BJ (cell line): ENCODE measurements around the gene GAB1. TPM values are rescaled to one million over a fixed set of nuclear protein-coding genes. Genes with fewer than 3 reads are reported as not detected.

ENCODE experiments used
- CTCF ChIA-PET: fragments of 350-600 bp; formaldehyde crosslinking; extraction: SDS; loops from one replicate; lab custom pipeline; 2021; ENCODE audit warnings: antibody characterized with exemption, inconsistent platforms; lab: Yijun Ruan, JAX
- POLR2A ChIA-PET: fragments of 300-600 bp; sonication (Branson Sonifier 250); formaldehyde crosslinking; extraction: SDS; loops from one replicate; lab custom pipeline; 2021; ENCODE audit warnings: antibody characterized with exemption; lab: Charles Lee
- DNase-seq: peaks from one replicate; pipeline ENCODE4 v3.0.0-alpha.2; 2011; ENCODE audit warnings: low read depth
- H3K27me3 ChIP-seq: 2 replicates; pipeline ENCODE4 v1.6.0; 2011; ENCODE audit warnings: low read length; ENCODE audit not compliant: control insufficient read depth, insufficient read depth
- H3K36me3 ChIP-seq: 2 replicates; pipeline ENCODE4 v1.5.1; 2011; ENCODE audit warnings: low read length; ENCODE audit not compliant: control insufficient read depth, insufficient read depth
- H3K4me3 ChIP-seq: 2 replicates; pipeline ENCODE4 v1.5.1; 2011; ENCODE audit warnings: low read depth, mild to moderate bottlenecking, control low read depth, low read length
- polyA plus RNA-seq: library from polyadenylated mRNA; depleted of rRNA; stranded (reverse); fragments of >200 nt; gene quantifications from 2 replicates; pipeline ENCODE4 v1.2.3, GENCODE V29; 2011
- TF ChIP-seq, protein P1 (sequence below): IDR thresholded peaks from 2 replicates; pipeline ENCODE4 v1.5.1; 2011; ENCODE audit warnings: low read depth, mild to moderate bottlenecking, control low read depth, inconsistent platforms, low read length, moderate library complexity; ENCODE audit not compliant: insufficient read depth

Gene GAB1
- polyA plus RNA-seq, 1 experiment = 10.7 TPM

- ChIA-PET CTCF (interaction anchor here (0.9 to 2.5 kb wide), 5 partner anchors 9 to 84 kb away, joined by 3 to 12 read pairs (median 4); no protein-coding TSS in a partner anchor), POLR2A (no interaction called here)
- no peak for DNase-seq
Measured at GRCh38 chr4:143397335-143397734, 60.7 kb downstream of the GAB1 start.

DNA sequence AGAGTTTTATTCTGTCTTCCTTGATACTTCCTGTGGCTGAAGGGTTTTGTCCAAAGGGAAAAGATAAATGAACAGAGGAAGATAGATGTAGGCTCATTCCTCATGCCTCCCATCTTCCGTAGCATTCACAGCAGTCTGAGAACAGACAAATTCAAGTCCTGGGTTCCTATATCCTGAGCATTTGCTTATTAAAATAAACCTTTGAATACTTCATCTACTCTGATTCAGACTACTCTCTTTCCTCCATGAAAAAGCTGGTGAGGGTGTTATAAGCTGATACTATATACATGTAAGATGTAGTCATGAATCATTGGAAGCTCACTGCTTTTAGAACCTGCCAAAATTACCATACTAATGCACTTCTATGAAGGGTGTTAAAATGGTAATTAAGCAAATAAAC lies 61.2 kb downstream of the GAB1 start:
- ChIA-PET POLR2A (no interaction called here), CTCF (interaction anchor here (1.2 to 2.5 kb wide), 5 partner anchors 8 to 83 kb away, joined by 3 to 12 read pairs (median 4); no protein-coding TSS in a partner anchor)
- DNase-seq = no peak
- H3K27me3 ChIP-seq = no peaks in the 10 kb centered on the region
- TF ChIP-seq, protein P1, sequence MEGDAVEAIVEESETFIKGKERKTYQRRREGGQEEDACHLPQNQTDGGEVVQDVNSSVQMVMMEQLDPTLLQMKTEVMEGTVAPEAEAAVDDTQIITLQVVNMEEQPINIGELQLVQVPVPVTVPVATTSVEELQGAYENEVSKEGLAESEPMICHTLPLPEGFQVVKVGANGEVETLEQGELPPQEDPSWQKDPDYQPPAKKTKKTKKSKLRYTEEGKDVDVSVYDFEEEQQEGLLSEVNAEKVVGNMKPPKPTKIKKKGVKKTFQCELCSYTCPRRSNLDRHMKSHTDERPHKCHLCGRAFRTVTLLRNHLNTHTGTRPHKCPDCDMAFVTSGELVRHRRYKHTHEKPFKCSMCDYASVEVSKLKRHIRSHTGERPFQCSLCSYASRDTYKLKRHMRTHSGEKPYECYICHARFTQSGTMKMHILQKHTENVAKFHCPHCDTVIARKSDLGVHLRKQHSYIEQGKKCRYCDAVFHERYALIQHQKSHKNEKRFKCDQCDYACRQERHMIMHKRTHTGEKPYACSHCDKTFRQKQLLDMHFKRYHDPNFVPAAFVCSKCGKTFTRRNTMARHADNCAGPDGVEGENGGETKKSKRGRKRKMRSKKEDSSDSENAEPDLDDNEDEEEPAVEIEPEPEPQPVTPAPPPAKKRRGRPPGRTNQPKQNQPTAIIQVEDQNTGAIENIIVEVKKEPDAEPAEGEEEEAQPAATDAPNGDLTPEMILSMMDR = no peak
- no peak overlapping the region for H3K4me3 ChIP-seq
- no peaks in the 10 kb centered on the region for H3K36me3 ChIP-seq

More at GRCh38 chr4:143397335-143397734, 60.7 kb downstream of the GAB1 start:
- no peak overlapping the region for H3K4me3 ChIP-seq
- TF ChIP-seq, protein P1 = no peak
- H3K27me3 ChIP-seq = no peaks in the 10 kb centered on the region
- H3K36me3 ChIP-seq = no peaks in the 10 kb centered on the region

- Histone ChIP-seq H3K36me3 (no peaks in the 10 kb centered on the region), H3K4me3 (no peak overlapping the region), H3K27me3 (no peaks in the 10 kb centered on the region)
- DNase-seq = no peak
- ChIA-PET CTCF (interaction anchor here (0.7 to 1.3 kb wide), 2 partner anchors 10 to 43 kb away, joined by 3 to 4 read pairs; no protein-coding TSS in a partner anchor), POLR2A (no interaction called here)
- TF ChIP-seq, protein P1 = peak; percentile 67
Measured at GRCh38 chr4:143399113-143399949, 62.7 kb downstream of the GAB1 start.

DNA sequence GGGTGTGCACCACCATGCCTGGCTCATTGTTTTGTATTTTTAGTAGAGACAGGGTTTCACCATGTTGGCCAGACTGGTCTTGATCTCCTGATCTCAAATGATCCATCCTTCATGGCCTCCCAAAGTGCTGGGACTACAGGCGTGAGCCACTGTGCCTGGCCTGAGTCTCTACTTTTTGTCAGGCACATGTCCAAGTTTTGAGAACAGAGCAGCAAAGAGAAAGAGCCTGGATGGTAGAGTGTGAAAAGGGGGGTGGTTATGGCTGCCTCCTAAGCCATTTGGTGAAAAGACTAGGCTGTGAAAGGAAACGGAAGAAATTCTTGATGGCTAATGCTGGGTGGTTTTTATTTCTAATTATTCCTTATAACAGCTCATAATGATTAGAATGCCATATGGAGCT lies 63.4 kb downstream of the GAB1 start:
- TF ChIP-seq, protein P1 = no peak
- ChIA-PET CTCF (interaction anchor here (0.5 to 0.8 kb wide), 4 partner anchors 9 to 545 kb away, joined by 3 to 4 read pairs (median 4); no protein-coding TSS in a partner anchor), POLR2A (no interaction called here)
- H3K4me3 ChIP-seq = no peak overlapping the region
- H3K36me3 ChIP-seq = no peaks in the 10 kb centered on the region; the same call in 1 of the 2 replicates
- no peaks in the 10 kb centered on the region for H3K27me3 ChIP-seq
- no peak for DNase-seq
